ENCODE data around the gene MGAT4B.
A peak's percentile ranks its signal among the peaks of the same experiment; 100 is the strongest.

The MGAT4B gene

GRCh38 chr5:179802207-179802883, 4.3 kb downstream of the MGAT4B start:
- TF ChIP-seq, protein P1, sequence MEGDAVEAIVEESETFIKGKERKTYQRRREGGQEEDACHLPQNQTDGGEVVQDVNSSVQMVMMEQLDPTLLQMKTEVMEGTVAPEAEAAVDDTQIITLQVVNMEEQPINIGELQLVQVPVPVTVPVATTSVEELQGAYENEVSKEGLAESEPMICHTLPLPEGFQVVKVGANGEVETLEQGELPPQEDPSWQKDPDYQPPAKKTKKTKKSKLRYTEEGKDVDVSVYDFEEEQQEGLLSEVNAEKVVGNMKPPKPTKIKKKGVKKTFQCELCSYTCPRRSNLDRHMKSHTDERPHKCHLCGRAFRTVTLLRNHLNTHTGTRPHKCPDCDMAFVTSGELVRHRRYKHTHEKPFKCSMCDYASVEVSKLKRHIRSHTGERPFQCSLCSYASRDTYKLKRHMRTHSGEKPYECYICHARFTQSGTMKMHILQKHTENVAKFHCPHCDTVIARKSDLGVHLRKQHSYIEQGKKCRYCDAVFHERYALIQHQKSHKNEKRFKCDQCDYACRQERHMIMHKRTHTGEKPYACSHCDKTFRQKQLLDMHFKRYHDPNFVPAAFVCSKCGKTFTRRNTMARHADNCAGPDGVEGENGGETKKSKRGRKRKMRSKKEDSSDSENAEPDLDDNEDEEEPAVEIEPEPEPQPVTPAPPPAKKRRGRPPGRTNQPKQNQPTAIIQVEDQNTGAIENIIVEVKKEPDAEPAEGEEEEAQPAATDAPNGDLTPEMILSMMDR (IDR thresholded peaks at IDR 0.05; ENCODE audit: insufficient read depth, low read length, poor library complexity, severe bottlenecking), result no peak
- TF ChIP-seq EZH2phosphoT487 (conservative IDR thresholded peaks at IDR 0.05; ENCODE audit: low read length), result no peak

GRCh38 chr5:179801304-179802206, 5.1 kb downstream of the MGAT4B start:
- no peak overlapping the region for H2AFZ ChIP-seq (ENCODE audit: low read depth, low read length, severe bottlenecking)
- TF ChIP-seq, protein P1 (IDR thresholded peaks at IDR 0.05; ENCODE audit: insufficient read depth, low read length, poor library complexity, severe bottlenecking), result peak; percentile 54
- no peak for TF ChIP-seq EZH2phosphoT487 (conservative IDR thresholded peaks at IDR 0.05; ENCODE audit: low read length)

More at GRCh38 chr5:179802207-179802883, 4.3 kb downstream of the MGAT4B start:
- no peaks in the 10 kb centered on the region for H4K20me1 ChIP-seq (ENCODE audit: low read depth, low read length)
- H3K4me2 ChIP-seq (ENCODE audit: low read depth, low read length, poor library complexity, severe bottlenecking), result no peak overlapping the region
- no peaks in the 10 kb centered on the region for H3F3A ChIP-seq (ENCODE audit: insufficient read depth)
- H3K4me3 ChIP-seq (ENCODE audit: insufficient read depth, low read length, poor library complexity, severe bottlenecking), result no peak overlapping the region
- no peaks in the 10 kb centered on the region for H3K27me3 ChIP-seq (ENCODE audit: low read length)
- no peak overlapping the region for H3K27ac ChIP-seq (ENCODE audit: low read depth, low read length)
- H2AFZ ChIP-seq (ENCODE audit: low read depth, low read length, severe bottlenecking), result no peak overlapping the region
- no peak overlapping the region for H3K9ac ChIP-seq (ENCODE audit: low read length)
- no peaks in the 10 kb centered on the region for H3K36me3 ChIP-seq (ENCODE audit: low read length)
- no peaks in the 10 kb centered on the region for H3K9me3 ChIP-seq (ENCODE audit: insufficient read depth, low read length)
- H3K9me2 ChIP-seq (replicated peaks; ENCODE audit: insufficient read depth, low read length), result no peaks in the 10 kb centered on the region
- H3K79me2 ChIP-seq (ENCODE audit: insufficient read depth, low read length), result no peaks in the 10 kb centered on the region; the same call in 1 of the 2 replicates

GRCh38 chr5:179800696-179801201, 5.9 kb downstream of the MGAT4B start:
- Histone ChIP-seq H3K4me3 (ENCODE audit: insufficient read depth, low read length, poor library complexity, severe bottlenecking) (no peak overlapping the region), H4K20me1 (ENCODE audit: low read depth, low read length) (no peaks in the 10 kb centered on the region)

More at GRCh38 chr5:179801304-179802206, 5.1 kb downstream of the MGAT4B start:
- Histone ChIP-seq H3K4me2 (ENCODE audit: low read depth, low read length, poor library complexity, severe bottlenecking) (no peak overlapping the region), H3K27me3 (ENCODE audit: low read length) (no peaks in the 10 kb centered on the region), H3K79me2 (ENCODE audit: insufficient read depth, low read length) (no peaks in the 10 kb centered on the region; the same call in 1 of the 2 replicates), H3K9me2 (replicated peaks; ENCODE audit: insufficient read depth, low read length) (no peaks in the 10 kb centered on the region), H3F3A (ENCODE audit: insufficient read depth) (no peaks in the 10 kb centered on the region), H3K9ac (ENCODE audit: low read length) (no peak overlapping the region), H3K4me3 (ENCODE audit: insufficient read depth, low read length, poor library complexity, severe bottlenecking) (no peak overlapping the region), H3K9me3 (ENCODE audit: insufficient read depth, low read length) (no peaks in the 10 kb centered on the region), H3K36me3 (ENCODE audit: low read length) (no peaks in the 10 kb centered on the region), H4K20me1 (ENCODE audit: low read depth, low read length) (no peaks in the 10 kb centered on the region), H3K27ac (ENCODE audit: low read depth, low read length) (no peak overlapping the region)

More at GRCh38 chr5:179800696-179801201, 5.9 kb downstream of the MGAT4B start:
- H3K9me2 ChIP-seq (replicated peaks; ENCODE audit: insufficient read depth, low read length), result no peaks in the 10 kb centered on the region
- no peaks in the 10 kb centered on the region; the same call in 1 of the 2 replicates for H3K79me2 ChIP-seq (ENCODE audit: insufficient read depth, low read length)
- H3K9ac ChIP-seq (ENCODE audit: low read length), result no peak overlapping the region
- no peak overlapping the region for H3K27ac ChIP-seq (ENCODE audit: low read depth, low read length)
- TF ChIP-seq EZH2phosphoT487 (conservative IDR thresholded peaks at IDR 0.05; ENCODE audit: low read length), result no peak
- TF ChIP-seq, protein P1 (IDR thresholded peaks at IDR 0.05; ENCODE audit: insufficient read depth, low read length, poor library complexity, severe bottlenecking), result no peak
- no peaks in the 10 kb centered on the region for H3F3A ChIP-seq (ENCODE audit: insufficient read depth)
- H3K4me2 ChIP-seq (ENCODE audit: low read depth, low read length, poor library complexity, severe bottlenecking), result no peak overlapping the region
- H3K27me3 ChIP-seq (ENCODE audit: low read length), result no peaks in the 10 kb centered on the region
- H3K36me3 ChIP-seq (ENCODE audit: low read length), result no peaks in the 10 kb centered on the region
- no peaks in the 10 kb centered on the region for H3K9me3 ChIP-seq (ENCODE audit: insufficient read depth, low read length)
- no peak overlapping the region for H2AFZ ChIP-seq (ENCODE audit: low read depth, low read length, severe bottlenecking)
